Activated CD4-positive, alpha-beta T cell treated with anti-CD3 and anti-CD28 coated beads, Interleukin-2, amount 10 ng/mL, durations not matched to agents 24 days and 14 days (primary cell): ENCODE results near the gene WIPI1. TPM values are rescaled to one million over a fixed set of nuclear protein-coding genes. Genes with fewer than 3 reads are reported as not detected.
"Not testable (repeated sequence)": the region's sequence is repeated elsewhere in the genome, so short reads cannot be mapped to it uniquely, and the experiment has no call there.

ENCODE experiments used
- DNase-seq: peaks from one replicate; pipeline ENCODE4 v3.0.0; 2022
- H3K27ac Mint-ChIP-seq: one replicate; pipeline ENCODE4 v1.8.0; 2022; ENCODE audit warnings: mild to moderate bottlenecking, mixed read lengths
- H3K27me3 Mint-ChIP-seq: one replicate; pipeline ENCODE4 v1.8.0; 2022; ENCODE audit warnings: mixed read lengths
- H3K36me3 Mint-ChIP-seq: one replicate; pipeline ENCODE4 v1.8.0; 2022; ENCODE audit warnings: low read depth, mild to moderate bottlenecking, mixed read lengths
- H3K4me1 Mint-ChIP-seq: one replicate; pipeline ENCODE4 v1.8.0; 2021; ENCODE audit warnings: mixed read lengths
- H3K4me3 Mint-ChIP-seq: one replicate; pipeline ENCODE4 v1.8.0; 2022; ENCODE audit warnings: mild to moderate bottlenecking, moderate library complexity, mixed read lengths
- H3K9me3 Mint-ChIP-seq: one replicate; pipeline ENCODE4 v1.8.0; 2021; ENCODE audit warnings: mixed read lengths
- intact Hi-C: fragments of 100-400 bp; cut with micrococcal nuclease; formaldehyde crosslinking; loops from one replicate; pipeline ENCODE4 v1.15.1; 2023
- total RNA-seq: library from RNA; stranded (reverse); gene quantifications from 2 replicates; pipeline ENCODE4 v1.2.3, GENCODE V29; 2022

The WIPI1 gene
- total RNA-seq, result 9.1 and 9.5 TPM in 2 replicates

- peaks cover 57% of the 10 kb centered on the region for H3K4me1 Mint-ChIP-seq
Observed at GRCh38 chr17:68457168-68457538, at the start of gene WIPI1. TSS of gene WIPI1 (minus strand) at chr17:68457496. CDS start at chr17:68457421, 75 bp downstream.

DNA sequence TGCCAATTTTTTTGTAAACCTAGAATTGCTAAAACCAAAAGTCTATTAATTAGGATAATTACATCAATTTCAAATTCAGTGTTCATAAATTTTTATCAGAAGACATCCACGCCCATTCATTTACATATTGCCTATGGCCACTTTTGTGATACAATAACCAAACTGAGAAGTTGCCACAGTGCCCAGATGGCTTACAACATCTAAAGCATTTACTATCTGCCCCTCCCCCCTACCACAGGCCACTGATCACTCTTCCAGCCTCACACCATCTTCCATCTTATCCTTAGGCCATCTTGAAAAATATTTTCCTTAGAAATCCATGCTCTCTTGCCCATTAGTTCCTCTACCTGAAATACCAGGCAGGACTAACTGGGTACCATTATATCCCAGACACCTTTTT, 48.7 kb upstream of the WIPI1 start:
- Mint-ChIP-seq H3K4me1 (peaks cover 33% of the 10 kb centered on the region), H3K27me3 (no peaks in the 10 kb centered on the region), H3K9me3 (no peaks in the 10 kb centered on the region), H3K36me3 (peaks cover 4% of the 10 kb centered on the region), H3K4me3 (no peak overlapping the region), H3K27ac (no peak overlapping the region)
- DNase-seq, result no peak
- intact Hi-C loops, result loop anchor here (2.0 kb wide), 1 partner anchor 45 kb away; no protein-coding TSS in a partner anchor

More at GRCh38 chr17:68457168-68457538, at the start of gene WIPI1:
- Mint-ChIP-seq H3K27ac (peak within 1 kb of the TSS; percentile 86), H3K4me3 (peak within 1 kb of the TSS; percentile 92), H3K36me3 (peaks cover 4% of the 10 kb centered on the region), H3K9me3 (no peaks in the 10 kb centered on the region), H3K27me3 (no peaks in the 10 kb centered on the region)
- peak; percentile 87 for DNase-seq
- intact Hi-C loops, result loop anchor here (2.0 kb wide), 1 partner anchor 422 kb away; the partner anchor contains the start of gene KPNA2

DNA sequence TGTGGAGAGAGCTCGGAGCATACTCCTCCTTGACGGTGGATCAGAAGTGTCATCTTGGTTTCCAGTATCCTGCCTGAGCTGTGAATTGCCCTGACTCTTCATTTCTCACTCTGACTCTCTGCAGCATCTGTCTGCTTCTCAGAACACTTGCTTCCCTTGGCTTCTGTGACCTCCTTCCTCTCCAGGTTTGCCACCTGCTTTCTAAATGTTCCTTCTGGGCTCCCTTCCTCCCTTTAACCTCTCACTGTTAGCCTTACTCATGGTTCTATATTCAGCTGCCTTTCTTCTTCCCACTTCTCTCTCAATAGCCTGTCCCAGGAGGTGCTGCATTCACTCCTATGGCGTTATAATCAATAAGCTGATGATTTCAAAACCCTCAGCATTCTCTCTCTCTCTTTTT, 43.8 kb upstream of the WIPI1 start:
- no peak overlapping the region for H3K27ac Mint-ChIP-seq
- peak overlapping the region; percentile 1 for H3K4me3 Mint-ChIP-seq
- DNase-seq, result no peak
- H3K4me1 Mint-ChIP-seq, result peaks cover 30% of the 10 kb centered on the region
- no peaks in the 10 kb centered on the region for H3K27me3 Mint-ChIP-seq
- intact Hi-C loops, result no loop called here
- H3K9me3 Mint-ChIP-seq, result peaks cover 3% of the 10 kb centered on the region
- peaks cover 2% of the 10 kb centered on the region for H3K36me3 Mint-ChIP-seq

DNA sequence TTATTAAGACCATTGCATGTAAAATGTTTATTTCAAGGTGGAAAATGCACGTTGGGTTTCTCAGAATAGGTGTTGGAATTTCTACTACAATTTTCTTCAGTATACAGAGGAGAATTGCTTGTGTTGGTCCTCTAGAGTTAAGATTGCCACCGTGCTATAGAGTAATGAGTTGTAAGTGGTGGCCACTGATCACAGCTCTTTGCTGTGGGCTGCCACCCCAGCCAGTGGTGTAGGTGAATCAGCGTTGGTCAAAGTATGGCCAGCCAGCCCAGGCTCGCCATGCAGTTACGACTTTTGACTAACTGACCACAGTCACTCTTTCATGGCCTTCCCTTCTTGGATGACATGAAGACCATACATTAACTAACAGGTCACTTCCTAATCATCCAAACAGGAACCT, 42.3 kb upstream of the WIPI1 start:
- Mint-ChIP-seq H3K27me3 (no peaks in the 10 kb centered on the region), H3K4me1 (peaks cover 31% of the 10 kb centered on the region), H3K36me3 (peaks cover 2% of the 10 kb centered on the region), H3K27ac (no peak overlapping the region), H3K4me3 (no peak overlapping the region), H3K9me3 (peaks cover 3% of the 10 kb centered on the region)
- intact Hi-C loops, result no loop called here
- no peak for DNase-seq

- intact Hi-C loops, result no loop called here
- Mint-ChIP-seq H3K27me3 (no peaks in the 10 kb centered on the region), H3K9me3 (peaks cover 3% of the 10 kb centered on the region), H3K4me1 (peaks cover 31% of the 10 kb centered on the region), H3K27ac (peak overlapping the region; percentile 73), H3K36me3 (peaks cover 2% of the 10 kb centered on the region), H3K4me3 (peak overlapping the region; percentile 31)
- DNase-seq, result no peak
Observed at GRCh38 chr17:68498479-68499326, 41.4 kb upstream of the WIPI1 start.

- peak overlapping the region; percentile 31 for H3K4me3 Mint-ChIP-seq
- DNase-seq, result peak; percentile 73
Observed at GRCh38 chr17:68497885-68498319, 40.6 kb upstream of the WIPI1 start.

GRCh38 chr17:68495081-68495480, 37.8 kb upstream of the WIPI1 start:
- Mint-ChIP-seq H3K36me3 (no peaks in the 10 kb centered on the region), H3K27me3 (no peaks in the 10 kb centered on the region), H3K4me3 (no peak overlapping the region), H3K27ac (no peak overlapping the region), H3K9me3 (peaks cover 8% of the 10 kb centered on the region), H3K4me1 (peaks cover 29% of the 10 kb centered on the region)
- no peak for DNase-seq
- intact Hi-C loops, result no loop called here

More at GRCh38 chr17:68497885-68498319, 40.6 kb upstream of the WIPI1 start:
- H3K9me3 Mint-ChIP-seq, result peaks cover 3% of the 10 kb centered on the region
- intact Hi-C loops, result no loop called here
- H3K27ac Mint-ChIP-seq, result peak overlapping the region; percentile 73
- H3K36me3 Mint-ChIP-seq, result peaks cover 2% of the 10 kb centered on the region
- H3K4me1 Mint-ChIP-seq, result peaks cover 31% of the 10 kb centered on the region
- H3K27me3 Mint-ChIP-seq, result no peaks in the 10 kb centered on the region

- DNase-seq, intact Hi-C loops, H3K4me3 Mint-ChIP-seq, H3K9me3 Mint-ChIP-seq, H3K27ac Mint-ChIP-seq, H3K27me3 Mint-ChIP-seq, H3K36me3 Mint-ChIP-seq: not testable (repeated sequence)
- peaks cover 22% of the 10 kb centered on the region for H3K4me1 Mint-ChIP-seq
Observed at GRCh38 chr17:68492394-68493054, 35.2 kb upstream of the WIPI1 start.

DNA sequence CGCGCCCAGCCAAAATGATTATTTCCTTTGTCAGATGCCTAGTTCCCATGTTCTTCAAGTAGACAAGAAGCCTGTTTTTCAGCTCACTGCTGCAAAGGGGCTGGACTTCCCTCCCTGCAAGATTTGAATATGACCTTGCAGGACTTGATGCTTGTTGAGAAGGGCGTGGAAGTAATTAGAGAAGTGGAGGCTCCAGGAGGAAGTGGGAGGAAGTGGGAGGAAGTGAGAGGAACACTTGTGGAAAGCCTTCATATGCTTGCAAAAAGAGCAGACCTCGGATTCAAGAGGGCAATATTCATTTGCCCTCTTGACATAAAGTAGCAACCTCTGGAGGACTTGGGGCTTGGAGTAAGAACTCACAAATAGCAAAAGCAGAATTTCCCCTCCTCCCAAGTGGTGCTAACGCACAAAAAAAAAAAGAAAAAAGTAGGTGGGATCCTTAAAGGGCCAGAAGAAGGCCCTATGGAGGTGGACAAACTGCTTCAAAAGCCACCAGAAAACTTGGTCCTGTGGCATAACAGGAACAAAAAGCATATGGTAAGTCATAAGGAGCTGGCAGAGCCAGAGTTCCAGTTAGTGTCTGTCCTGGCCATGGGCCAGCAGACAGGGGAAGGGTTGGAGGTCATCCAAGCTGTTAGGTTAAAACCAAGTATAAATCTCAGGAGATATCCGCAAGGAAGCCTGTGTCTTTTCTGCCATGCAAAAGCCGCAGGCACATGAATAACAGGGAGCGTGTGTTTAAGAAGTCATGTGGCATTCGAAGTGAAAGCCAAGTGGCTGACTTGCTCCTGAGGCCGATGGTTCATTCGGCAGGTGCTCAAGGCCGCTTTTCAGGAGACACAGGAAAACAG, 34.3 kb upstream of the WIPI1 start:
- Mint-ChIP-seq H3K4me1 (peaks cover 24% of the 10 kb centered on the region), H3K4me3 (no peak overlapping the region), H3K27ac (no peak overlapping the region), H3K36me3 (no peaks in the 10 kb centered on the region), H3K27me3 (peaks cover 2% of the 10 kb centered on the region), H3K9me3 (peaks cover 5% of the 10 kb centered on the region)
- intact Hi-C loops, result no loop called here
- no peak for DNase-seq

GRCh38 chr17:68489919-68490318, 32.6 kb upstream of the WIPI1 start:
- peaks cover 27% of the 10 kb centered on the region for H3K4me1 Mint-ChIP-seq
- H3K27me3 Mint-ChIP-seq, result peaks cover 14% of the 10 kb centered on the region
- intact Hi-C loops, result no loop called here
- H3K9me3 Mint-ChIP-seq, result peaks cover 5% of the 10 kb centered on the region
- H3K27ac Mint-ChIP-seq, result no peak overlapping the region
- H3K4me3 Mint-ChIP-seq, result no peak overlapping the region
- DNase-seq, result no peak
- H3K36me3 Mint-ChIP-seq, result no peaks in the 10 kb centered on the region

DNA sequence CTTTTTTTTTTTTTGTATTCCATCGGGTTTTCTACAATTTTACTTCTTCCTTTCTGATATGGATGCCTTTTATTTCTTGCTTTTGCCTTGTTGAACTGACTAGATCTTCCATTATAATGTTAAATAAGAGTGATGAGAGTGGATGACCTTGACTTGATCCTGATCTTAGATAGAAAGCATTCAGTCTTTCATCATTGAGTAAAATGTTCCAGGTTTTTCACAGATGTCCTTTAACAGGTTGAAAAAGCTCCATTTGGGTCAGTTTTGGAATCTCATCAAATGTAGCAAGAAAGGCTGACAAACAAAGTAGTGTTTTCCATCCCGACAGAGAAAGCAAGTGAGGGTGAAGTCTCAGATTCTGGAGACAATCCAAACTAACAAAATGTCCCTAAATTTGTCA, 27.2 kb upstream of the WIPI1 start:
- no peak for DNase-seq

DNA sequence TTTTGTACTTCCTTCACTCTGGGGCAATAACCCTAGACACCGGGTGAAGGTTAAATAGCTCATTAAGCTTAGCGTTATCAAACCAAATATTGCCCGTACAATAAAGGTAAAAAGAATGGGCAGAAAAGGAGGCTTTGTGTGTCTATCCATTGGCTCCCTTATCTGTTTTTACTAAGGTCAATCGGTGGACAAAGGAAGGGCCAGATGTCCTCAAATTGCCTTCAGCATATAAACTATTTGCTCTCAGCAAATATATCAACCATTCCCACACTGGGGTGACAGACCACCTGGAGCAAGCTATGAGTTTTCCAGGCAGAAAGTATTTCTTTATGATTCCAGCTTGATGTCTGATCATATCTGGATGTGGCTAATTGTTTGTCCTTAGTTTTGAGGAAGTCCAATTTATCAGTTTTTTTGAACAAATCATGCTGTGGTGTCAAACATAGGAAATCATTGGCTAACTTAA, 25.3 kb upstream of the WIPI1 start:
- Mint-ChIP-seq H3K36me3 (peaks cover 5% of the 10 kb centered on the region), H3K27me3 (peaks cover 38% of the 10 kb centered on the region), H3K27ac (no peak overlapping the region), H3K4me1 (peaks cover 16% of the 10 kb centered on the region), H3K9me3 (peaks cover 7% of the 10 kb centered on the region), H3K4me3 (no peak overlapping the region)
- no peak for DNase-seq
- intact Hi-C loops, result no loop called here

More for the DNA sequence above, 27.2 kb upstream of the WIPI1 start:
- intact Hi-C loops, result no loop called here
- H3K27me3 Mint-ChIP-seq, result peaks cover 34% of the 10 kb centered on the region
- H3K36me3 Mint-ChIP-seq, result peaks cover 2% of the 10 kb centered on the region
- no peak overlapping the region for H3K27ac Mint-ChIP-seq
- H3K4me1 Mint-ChIP-seq, result peaks cover 24% of the 10 kb centered on the region
- H3K9me3 Mint-ChIP-seq, result peaks cover 3% of the 10 kb centered on the region
- H3K4me3 Mint-ChIP-seq, result no peak overlapping the region

DNA sequence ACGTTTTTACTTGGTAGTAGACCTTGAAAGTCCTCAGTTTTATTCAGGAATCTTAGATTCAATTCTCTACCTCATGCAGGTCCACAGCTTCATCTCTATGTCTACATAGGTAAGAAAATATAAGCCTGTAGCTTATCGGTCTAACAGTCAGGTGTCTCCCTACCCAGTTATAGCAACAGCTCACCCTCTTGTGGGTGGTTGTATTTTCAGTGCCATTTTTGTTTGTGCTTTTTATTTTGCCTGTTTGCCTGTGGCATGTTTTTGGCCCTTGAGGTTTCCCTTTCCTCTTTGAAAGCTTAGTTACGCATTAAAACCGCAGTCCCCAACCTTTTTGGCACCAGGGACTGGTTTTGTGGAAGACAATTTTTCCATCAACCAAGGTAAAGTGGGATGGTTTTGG, 23.6 kb upstream of the WIPI1 start:
- Mint-ChIP-seq H3K4me3 (no peak overlapping the region), H3K27me3 (peaks cover 42% of the 10 kb centered on the region), H3K36me3 (peaks cover 5% of the 10 kb centered on the region), H3K4me1 (peaks cover 4% of the 10 kb centered on the region), H3K27ac (no peak overlapping the region), H3K9me3 (peaks cover 7% of the 10 kb centered on the region)
- intact Hi-C loops, result no loop called here
- no peak for DNase-seq
